DND-41 (cell line): ENCODE data around the gene KRTAP22-1.
A peak's percentile ranks its signal among the peaks of the same experiment; 100 is the strongest.

Source experiments
- ATAC-seq: fragments of 200-7000 bp; cut with Tn5 transposase; 3 replicates; pipeline ENCODE4 v1.9.1; 2021; ENCODE audit warnings: low read depth; ENCODE audit not compliant: insufficient read depth
- DNase-seq: peaks from one replicate; pipeline ENCODE4 v3.0.0-alpha.2; 2020
- H2AFZ ChIP-seq: 2 replicates; pipeline ENCODE4 v1.6.0; 2012; ENCODE audit warnings: low read depth, low read length
- H3K27ac ChIP-seq: 2 replicates; pipeline ENCODE4 v1.5.1; 2012; ENCODE audit warnings: low read length, inconsistent platforms
- H3K27me3 ChIP-seq: fragments of 200-600 bp; sonication (generic); 2 replicates; pipeline ENCODE4 v1.6.0; 2012; ENCODE audit warnings: low read length, mild to moderate bottlenecking, inconsistent platforms; ENCODE audit not compliant: insufficient read depth, poor library complexity
- H3K36me3 ChIP-seq: 2 replicates; pipeline ENCODE4 v1.5.1; 2012; ENCODE audit warnings: low read length, inconsistent platforms; ENCODE audit not compliant: insufficient read depth
- H3K4me1 ChIP-seq: 2 replicates; pipeline ENCODE4 v1.5.1; 2012; ENCODE audit warnings: mild to moderate bottlenecking, low read length; ENCODE audit not compliant: insufficient read depth
- H3K4me2 ChIP-seq: 2 replicates; pipeline ENCODE4 v1.6.0; 2012; ENCODE audit warnings: mild to moderate bottlenecking, moderate library complexity, low read length, inconsistent platforms; ENCODE audit not compliant: insufficient read depth
- H3K4me3 ChIP-seq, 2 experiments: fragments of 200-600 bp in 1 of 2; shearing (Covaris generic) in 1 of 2; 2 replicates each; pipeline ENCODE4 v1.5.1; 2012 to 2016; ENCODE audit warnings: inconsistent platforms in 2 of 2, low read length in 2 of 2, mild to moderate bottlenecking in 2 of 2, low read depth in 1 of 2, moderate library complexity in 1 of 2
- H3K79me2 ChIP-seq: 2 replicates; pipeline ENCODE4 v1.6.0; 2012; ENCODE audit warnings: low read length, inconsistent platforms; ENCODE audit not compliant: insufficient read depth
- H3K9ac ChIP-seq: 2 replicates; pipeline ENCODE4 v1.6.0; 2012; ENCODE audit warnings: low read depth, mild to moderate bottlenecking, inconsistent platforms, low read length, moderate library complexity
- H3K9me3 ChIP-seq: 2 replicates; pipeline ENCODE4 v1.5.1; 2012; ENCODE audit warnings: low read length, moderate library complexity, mild to moderate bottlenecking, inconsistent platforms; ENCODE audit not compliant: insufficient read depth, severe bottlenecking
- H4K20me1 ChIP-seq: 2 replicates; pipeline ENCODE4 v1.6.0; 2012; ENCODE audit warnings: low read length; ENCODE audit not compliant: insufficient read depth
- CTCF ChIP-seq: IDR thresholded peaks from 2 replicates; pipeline ENCODE4 v1.5.1; 2012; ENCODE audit warnings: borderline replicate concordance, low read length, moderate library complexity, mild to moderate bottlenecking; ENCODE audit not compliant: poor library complexity, severe bottlenecking; ENCODE audit errors: extremely low read depth
- EZH2 ChIP-seq: IDR thresholded peaks from 3 replicates; pipeline ENCODE4 v1.6.1; 2012; ENCODE audit warnings: borderline replicate concordance, low read depth, mild to moderate bottlenecking, moderate library complexity, low read length, inconsistent platforms; ENCODE audit not compliant: severe bottlenecking

The KRTAP22-1 gene

GRCh38 chr21:30605968-30606367 lies 5.1 kb downstream of the KRTAP22-1 start:
- no peak for DNase-seq

GRCh38 chr21:30612132-30612531 lies 11.2 kb downstream of the KRTAP22-1 start:
- H3K4me2 ChIP-seq = no peak overlapping the region
- no peak overlapping the region for H3K4me3 ChIP-seq
- no peak overlapping the region for H2AFZ ChIP-seq
- no peaks in the 10 kb centered on the region for H4K20me1 ChIP-seq
- H3K79me2 ChIP-seq = no peaks in the 10 kb centered on the region
- H3K9me3 ChIP-seq = no peaks in the 10 kb centered on the region
- no peaks in the 10 kb centered on the region for H3K4me1 ChIP-seq
- ATAC-seq = no peak
- TF ChIP-seq CTCF (no peak), EZH2 (no peak)
- DNase-seq = no peak
- no peaks in the 10 kb centered on the region for H3K36me3 ChIP-seq
- no peaks in the 10 kb centered on the region for H3K27me3 ChIP-seq
- no peak overlapping the region for H3K9ac ChIP-seq
- H3K27ac ChIP-seq = no peak overlapping the region

More at GRCh38 chr21:30605968-30606367, 5.1 kb downstream of the KRTAP22-1 start:
- no peaks in the 10 kb centered on the region for H3K9me3 ChIP-seq
- H3K27me3 ChIP-seq = no peaks in the 10 kb centered on the region
- H3K4me3 ChIP-seq = no peak overlapping the region
- H3K9ac ChIP-seq = no peak overlapping the region
- H3K27ac ChIP-seq = no peak overlapping the region
- no peak overlapping the region for H3K4me2 ChIP-seq
- H3K36me3 ChIP-seq = no peaks in the 10 kb centered on the region
- no peaks in the 10 kb centered on the region for H3K79me2 ChIP-seq
- ATAC-seq = no peak
- no peaks in the 10 kb centered on the region for H4K20me1 ChIP-seq
- TF ChIP-seq CTCF (peak; percentile 9), EZH2 (no peak)
- H2AFZ ChIP-seq = no peak overlapping the region
- no peaks in the 10 kb centered on the region for H3K4me1 ChIP-seq

- no peaks in the 10 kb centered on the region for H3K9me3 ChIP-seq
- ATAC-seq = no peak
- no peaks in the 10 kb centered on the region for H4K20me1 ChIP-seq
- no peak for TF ChIP-seq CTCF
- TF ChIP-seq EZH2 = no peak
- no peak within 1 kb of the TSS for H2AFZ ChIP-seq
- H3K27me3 ChIP-seq = no peaks in the 10 kb centered on the region
- H3K79me2 ChIP-seq = no peaks in the 10 kb centered on the region
- no peak for DNase-seq
- no peaks in the 10 kb centered on the region for H3K36me3 ChIP-seq
- H3K27ac ChIP-seq = no peak within 1 kb of the TSS
- no peak within 1 kb of the TSS for H3K4me2 ChIP-seq
- no peak within 1 kb of the TSS for H3K4me3 ChIP-seq
- no peak within 1 kb of the TSS for H3K9ac ChIP-seq
- H3K4me1 ChIP-seq = no peaks in the 10 kb centered on the region
These were observed 12.9 kb downstream of the KRTAP22-1 start, which contains the start of gene KRTAP6-1 for GRCh38 chr21:30613836-30614235. Gene KRTAP6-1, minus strand, starts transcription at chr21:30613930. Its CDS starts 26 bp downstream, at chr21:30613904.

GRCh38 chr21:30615199-30615598 lies 14.3 kb downstream of the KRTAP22-1 start:
- H3K9me3 ChIP-seq = no peaks in the 10 kb centered on the region
- H3K4me1 ChIP-seq = no peaks in the 10 kb centered on the region
- H4K20me1 ChIP-seq = no peaks in the 10 kb centered on the region
- H3K9ac ChIP-seq = no peak overlapping the region
- TF ChIP-seq CTCF = no peak
- no peak for TF ChIP-seq EZH2
- no peaks in the 10 kb centered on the region for H3K27me3 ChIP-seq
- no peaks in the 10 kb centered on the region for H3K79me2 ChIP-seq
- H3K27ac ChIP-seq = no peak overlapping the region
- ATAC-seq (no peak), DNase-seq (no peak)
- H3K4me3 ChIP-seq = no peak overlapping the region
- H3K36me3 ChIP-seq = no peaks in the 10 kb centered on the region
- H3K4me2 ChIP-seq = no peak overlapping the region
- no peak overlapping the region for H2AFZ ChIP-seq
